Activated CD4-positive, alpha-beta T cell treated with anti-CD3 and anti-CD28 coated beads, Interleukin-2, amount 50 U/mL, for 16 hours (primary cell): ENCODE results near the gene CTRB1.
"Not testable (repeated sequence)": the region's sequence is repeated elsewhere in the genome, so short reads cannot be mapped to it uniquely, and the experiment has no call there.

ENCODE experiments used
- DNase-seq: peaks from one replicate; pipeline ENCODE4 v3.0.0-alpha.2; 2020

Gene CTRB1

DNA sequence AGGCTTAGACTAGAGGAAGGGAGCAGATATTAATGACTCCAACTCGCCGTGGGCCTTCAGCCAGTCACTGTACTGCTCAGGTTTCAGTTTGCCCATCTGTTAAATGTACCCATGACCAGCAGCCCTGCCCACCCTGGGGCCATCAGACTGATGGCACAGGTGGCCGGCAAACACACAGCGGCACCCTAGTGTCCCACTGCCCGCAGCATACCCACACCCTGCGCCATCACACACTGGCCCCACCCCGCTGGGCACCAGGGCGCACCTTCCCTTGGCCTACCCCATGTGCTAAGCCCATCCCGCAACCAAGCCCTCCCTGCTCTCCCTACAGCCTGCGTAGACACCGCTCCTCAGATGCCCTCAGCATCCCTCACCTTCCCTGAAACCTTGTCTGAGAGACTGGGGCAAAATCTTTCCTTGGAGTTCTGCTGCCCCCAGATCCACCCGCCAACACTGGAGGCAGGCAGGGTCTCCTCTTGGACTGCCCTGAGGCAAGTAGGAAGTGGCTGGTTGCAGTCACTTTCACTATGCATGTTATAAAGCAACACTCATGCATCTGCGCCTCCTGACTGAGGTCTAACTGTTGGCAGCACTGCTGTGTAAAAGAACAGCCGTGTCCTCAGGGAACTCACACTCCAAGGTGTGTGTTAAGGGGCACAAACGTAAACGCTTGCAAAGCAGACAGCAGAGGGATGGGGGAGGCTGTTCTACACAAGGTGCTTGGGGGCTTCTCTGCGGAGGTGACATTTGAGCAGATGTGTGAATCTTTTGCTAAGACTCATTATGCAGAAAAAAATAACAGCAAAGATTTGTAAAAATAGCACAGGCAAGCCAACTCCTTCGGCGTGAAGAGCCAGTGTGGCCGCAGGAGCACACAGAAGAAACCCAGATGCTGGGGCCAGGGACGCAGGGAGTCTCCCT lies 39.4 kb downstream of the CTRB1 start:
- no peak for DNase-seq

DNA sequence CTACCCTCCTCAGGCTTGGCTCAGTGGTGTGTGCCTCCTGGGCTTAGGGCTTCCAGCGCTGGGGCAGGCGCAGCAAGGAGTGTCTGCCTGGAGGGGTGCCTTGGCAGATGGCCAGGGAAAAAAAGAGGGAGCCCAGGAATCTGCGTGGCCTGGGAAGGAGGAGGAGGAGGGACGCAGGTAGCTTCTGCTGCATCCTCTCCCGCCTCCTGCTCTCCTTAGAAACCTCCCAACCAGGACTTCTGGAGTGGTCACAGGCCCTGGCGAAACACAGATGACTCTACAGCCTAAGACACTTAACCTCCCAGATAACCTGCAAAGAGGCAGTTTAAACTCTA lies 40.0 kb downstream of the CTRB1 start:
- DNase-seq: no peak

DNA sequence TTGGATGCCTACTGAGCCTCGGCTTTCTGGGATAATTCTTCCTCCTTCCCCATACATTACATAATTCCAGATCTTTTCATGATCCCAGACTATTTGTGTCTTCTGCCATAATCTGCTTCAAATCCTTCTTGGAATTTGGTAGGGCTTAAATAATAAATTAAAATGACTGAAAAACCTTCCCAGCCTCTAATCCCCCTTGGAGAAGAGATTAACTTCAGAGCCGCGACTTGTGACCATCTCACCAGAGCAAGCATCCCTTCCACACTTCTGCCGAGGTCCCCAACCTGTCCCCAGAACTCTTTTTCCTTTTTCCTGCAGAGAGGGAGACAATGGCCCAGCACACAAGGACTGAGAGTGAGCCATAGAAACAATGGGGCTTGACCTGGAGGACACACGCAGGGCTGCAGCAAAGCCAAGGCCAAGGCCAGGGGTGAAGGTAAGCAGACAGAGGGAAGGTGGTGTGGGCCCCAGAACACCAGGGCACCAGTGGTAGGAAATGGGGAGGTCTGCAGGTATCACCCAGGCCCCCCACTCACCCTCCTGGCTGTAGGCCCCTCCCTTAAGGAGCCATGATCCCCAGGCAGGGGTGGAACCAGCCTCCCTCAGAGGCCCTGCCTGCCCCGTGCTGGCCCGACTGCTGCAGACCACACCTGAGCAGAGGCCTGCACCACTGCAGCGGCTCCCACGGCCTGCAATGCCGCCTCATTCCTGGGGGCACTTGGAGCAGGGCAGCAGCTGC lies 42.2 kb downstream of the CTRB1 start:
- DNase-seq: no peak

DNA sequence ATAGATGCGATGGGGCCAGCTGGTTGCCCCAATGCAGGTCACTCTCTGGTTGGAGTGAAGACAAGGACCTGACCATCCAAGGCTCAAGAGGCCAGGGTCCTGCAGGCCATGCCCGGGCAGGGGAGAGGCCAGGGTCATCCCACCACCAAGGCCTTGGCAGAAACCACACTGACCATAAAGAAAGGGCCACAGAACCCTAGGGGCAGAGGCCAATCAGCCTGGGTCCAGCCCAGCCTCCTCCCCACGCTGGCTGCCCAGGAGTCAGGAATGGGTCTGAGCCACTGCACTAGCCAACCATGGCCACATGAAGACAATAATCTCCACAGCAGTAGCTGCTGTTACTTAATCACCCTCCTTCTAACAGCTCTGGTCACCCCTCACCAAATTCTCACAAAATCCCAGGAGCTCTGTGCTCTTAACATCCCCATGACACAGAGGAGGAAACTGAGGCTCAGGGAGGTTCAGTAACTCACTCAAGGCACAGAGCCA lies 42.8 kb downstream of the CTRB1 start:
- no peak for DNase-seq

DNA sequence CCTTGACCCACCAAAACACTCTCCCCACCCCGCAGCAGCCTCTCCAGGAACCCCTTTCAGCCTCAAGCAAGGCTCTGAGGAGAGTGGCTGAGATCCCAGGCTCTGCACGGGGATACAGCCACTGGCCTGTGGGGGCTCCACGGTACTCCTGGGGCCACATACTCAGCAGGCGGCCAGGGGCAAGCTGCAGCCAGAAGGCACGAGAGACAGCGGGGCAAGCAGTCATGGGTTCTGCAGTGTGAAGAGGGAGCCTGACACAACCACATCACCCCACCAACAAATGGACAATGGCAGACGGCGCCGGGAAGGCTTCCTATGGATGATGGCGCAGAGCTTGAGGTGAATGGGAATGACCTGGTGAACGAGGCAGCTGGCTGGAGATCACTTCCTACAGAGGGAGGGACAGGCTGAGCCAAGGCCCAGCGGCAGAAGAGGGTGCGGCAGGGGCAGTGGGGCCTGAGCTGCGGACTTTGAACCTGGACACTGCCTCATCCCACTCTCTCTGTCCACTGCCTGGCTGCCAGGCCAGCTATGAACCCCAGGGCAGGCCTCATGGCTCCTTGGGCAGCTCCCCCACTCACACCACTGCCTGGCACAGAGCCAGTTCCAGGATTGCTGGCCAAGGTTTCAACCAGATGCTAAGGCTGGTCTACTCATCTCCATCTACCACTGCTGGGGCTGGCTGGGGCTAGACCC lies 43.5 kb downstream of the CTRB1 start:
- no peak for DNase-seq

DNA sequence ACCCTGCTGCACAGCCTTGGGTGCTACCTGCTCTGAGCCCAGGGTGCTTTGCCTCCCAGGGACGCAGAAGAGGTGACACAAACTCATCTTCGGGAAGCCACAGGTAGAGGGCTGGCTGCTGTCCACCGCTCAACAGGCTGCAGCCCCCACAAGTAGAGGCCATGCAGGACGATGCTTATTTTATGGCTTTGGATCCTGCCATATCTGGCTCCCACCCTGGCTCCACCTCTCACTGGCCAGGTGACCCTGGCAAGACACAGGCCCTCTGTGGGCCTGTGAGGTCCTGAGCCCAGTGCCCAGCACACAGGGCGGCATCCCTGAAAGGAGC lies 44.0 kb downstream of the CTRB1 start:
- DNase-seq: no peak

DNA sequence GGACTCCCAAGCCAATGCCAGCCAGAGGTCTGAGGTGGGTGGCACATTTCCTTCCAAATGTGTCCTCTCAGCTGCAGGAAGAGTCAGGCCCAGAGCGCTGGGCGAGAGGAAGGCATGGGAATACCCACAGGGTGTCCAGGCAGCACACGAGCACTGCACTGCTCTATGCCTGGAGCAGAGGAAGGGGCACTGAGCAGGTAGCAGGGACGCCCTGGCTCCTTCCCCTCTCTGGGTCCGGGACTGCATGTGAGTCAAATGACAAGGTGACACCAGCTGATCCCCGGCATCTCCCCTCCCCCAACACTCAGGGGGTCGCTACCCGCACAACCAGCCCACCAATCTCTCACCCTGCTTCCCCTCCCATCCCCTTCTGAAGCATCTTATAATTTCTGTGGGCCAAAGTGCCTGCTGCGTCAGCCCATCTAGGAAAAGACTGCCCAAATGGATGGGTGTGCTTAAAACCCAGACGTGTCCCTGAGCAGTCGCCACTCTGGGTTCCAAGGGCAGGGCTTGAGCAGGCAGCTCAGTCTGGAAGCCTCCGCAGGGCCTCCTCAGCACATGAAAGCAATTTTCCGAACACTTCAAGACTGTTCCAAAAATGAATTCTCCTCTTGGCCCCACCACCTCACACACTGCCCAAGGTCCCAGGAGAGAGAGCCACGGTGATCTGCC lies 44.6 kb downstream of the CTRB1 start:
- no peak for DNase-seq

DNA sequence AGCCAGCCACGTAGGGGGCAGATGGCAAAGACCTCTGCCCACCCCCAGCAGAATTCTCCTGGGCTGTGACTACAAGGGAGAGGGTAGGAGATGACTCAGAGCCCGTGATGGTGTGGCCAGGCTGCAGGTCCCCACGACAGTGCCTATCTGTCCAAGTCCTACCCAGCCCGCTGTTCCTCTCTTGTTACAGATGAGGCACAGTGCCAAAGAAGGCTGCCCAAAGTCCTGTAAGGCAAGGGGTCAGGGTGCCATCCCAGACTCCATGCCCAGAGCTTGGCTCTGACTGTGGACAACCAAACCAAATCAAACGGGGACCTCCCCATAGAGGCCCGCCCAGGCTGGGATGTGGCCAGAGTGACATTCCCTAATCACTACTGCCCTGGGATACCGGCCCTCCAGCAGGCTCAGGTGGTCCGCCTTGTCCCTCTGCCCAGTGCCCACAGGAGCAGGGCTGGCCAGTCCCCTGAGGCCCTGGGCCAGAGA lies 45.2 kb downstream of the CTRB1 start:
- no peak for DNase-seq

DNA sequence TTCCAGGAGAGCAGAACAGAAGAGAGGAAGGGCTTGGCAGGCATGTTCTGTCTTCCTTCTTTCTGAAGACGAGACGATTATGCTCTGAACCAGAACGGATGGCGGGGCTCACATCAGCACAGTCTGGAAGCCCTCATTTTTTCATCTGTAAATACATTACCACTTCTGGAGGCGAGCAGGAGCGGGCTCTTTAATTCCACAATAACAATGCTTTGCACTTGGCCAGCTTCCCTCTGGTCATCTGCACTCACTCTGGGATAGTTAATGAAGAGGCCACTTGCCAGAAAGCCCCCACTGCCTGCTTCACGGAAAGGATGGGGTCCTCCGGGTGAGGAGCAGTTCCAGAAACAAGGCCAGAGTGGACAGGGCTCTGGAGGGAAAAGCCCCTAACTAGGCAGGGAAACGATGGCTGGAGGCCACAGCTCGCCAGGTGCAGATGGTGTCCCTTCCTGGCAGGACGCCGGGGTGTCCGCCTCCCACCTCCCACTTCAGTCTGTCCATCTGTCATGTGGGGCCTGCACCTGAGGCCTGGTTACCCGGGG lies 45.7 kb downstream of the CTRB1 start:
- DNase-seq: no peak

DNA sequence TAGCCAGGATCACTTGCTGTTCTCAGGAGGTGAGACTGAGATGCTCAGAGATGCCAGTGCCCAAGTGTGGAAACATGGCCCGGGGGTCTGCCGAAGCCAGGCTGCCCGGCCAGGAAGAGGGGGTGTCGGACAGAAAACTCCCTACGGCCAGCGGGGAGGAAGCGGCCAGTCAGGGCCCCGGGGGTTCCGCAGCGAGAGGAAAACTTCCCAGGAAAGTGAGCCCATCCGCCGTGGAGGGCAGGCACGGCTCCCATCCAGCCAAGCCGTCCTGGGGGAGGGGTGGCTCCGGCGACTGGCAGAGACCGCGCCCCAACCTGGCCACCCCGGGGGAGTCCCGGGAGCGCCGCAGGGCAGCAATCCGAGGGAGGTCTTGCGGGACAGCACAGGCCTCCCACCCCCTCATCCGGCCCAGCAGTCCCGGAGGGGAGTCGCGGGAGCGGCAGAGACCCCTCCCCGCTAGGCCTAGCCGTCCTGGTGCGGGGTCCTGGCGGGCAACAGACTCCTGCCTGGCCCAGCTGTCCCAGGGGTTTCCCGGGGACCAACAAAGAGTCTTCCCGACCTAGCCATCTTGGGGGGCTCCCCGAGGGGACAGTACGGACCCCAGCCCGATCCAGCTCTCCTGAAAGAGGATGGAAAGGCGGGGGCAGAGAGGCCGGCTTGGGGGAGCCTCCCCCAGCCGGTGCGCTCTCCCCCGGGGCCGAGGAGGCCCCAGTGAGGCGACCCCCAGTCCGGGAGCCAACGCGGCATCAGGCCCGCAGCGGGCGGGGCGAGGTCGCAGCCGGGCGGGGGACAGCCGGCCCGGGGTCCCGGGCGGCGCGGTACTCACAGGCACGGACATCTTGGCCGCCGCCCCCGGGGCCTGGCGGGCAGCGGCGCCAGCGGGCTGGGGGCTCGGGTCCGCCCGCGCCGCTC lies 46.5 kb downstream of the CTRB1 start:
- DNase-seq: no peak

DNA sequence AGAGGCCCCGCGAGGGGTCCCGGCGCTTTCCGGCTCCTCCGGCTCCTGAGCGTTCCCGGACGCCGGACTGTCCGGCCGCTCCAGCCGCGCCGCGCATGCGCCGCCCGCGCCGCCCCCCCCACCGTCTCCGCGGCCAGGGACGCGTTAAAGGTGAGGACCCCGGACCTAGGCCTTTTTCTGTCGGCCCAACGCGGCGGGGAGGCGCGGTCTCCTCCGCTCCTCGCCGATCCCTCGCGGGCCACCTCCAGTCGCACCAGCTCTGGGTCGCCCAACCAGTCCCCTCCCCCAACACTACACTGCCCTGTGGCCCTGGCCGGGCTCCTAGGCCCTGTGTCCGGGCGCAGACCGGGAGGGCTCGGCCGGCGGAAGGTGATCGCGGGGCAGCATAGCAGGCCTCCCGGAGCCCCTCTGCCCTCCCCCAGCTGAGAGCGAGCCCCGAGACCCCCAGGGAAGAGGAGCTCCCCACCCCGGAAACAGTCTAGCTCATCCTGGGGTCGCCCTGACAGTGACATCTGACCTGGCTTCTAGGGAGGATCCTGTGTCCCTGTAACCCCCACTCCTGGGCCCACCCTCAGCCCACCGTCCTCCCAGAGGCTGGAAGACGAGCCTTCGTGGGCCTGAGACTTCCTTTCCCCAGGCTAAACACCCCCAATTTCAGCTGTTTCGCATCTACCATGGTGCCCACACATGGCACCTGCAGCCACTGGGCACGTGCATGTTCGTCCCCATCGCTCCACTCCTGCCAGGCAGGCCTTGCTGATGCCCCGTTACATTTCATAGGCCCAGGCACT lies 47.3 kb downstream of the CTRB1 start:
- peak; percentile 14 for DNase-seq

DNA sequence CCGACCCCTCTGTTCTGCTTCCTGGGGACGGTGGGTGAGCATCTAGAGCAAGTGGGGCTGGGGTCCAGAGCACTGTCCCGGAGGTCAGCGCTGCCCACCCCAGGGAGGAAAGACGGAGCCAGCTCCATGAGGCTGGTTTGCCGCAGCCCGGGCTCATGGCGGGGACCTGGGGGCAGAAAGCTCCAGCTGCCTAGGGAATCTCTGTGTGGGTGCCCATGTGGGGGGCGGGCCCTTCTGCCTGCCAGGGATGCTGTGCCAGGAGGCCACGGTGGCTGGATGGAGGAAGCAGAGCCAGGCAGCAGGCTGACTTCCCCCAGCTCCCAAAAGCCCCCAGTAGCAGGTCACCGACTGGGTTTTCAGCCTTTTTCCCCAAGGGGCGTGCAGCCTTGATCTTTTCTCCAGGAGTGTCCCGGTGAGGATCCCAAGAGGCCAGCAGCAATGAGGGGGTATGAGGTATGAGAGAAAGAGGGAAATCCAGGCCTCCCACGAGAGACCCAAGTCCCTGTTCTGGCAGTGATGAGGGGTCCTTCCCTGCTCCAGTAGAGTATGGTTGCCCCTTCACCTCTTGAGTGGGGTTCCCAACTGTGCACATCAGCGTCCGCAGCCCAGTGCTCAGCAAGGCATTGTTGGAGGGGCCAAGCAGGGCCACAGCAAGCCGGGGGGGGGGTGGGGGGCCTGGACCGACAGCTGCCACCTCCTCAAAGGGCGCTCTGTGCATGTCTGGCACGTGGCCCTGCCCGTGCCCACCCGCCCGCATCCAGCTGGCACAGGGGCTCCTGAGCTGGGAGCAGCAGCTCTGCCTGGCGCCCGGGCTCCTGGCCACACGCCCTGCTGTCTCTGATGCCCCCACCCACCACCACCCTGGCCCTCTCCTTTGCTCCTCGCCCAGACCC lies 48.2 kb downstream of the CTRB1 start:
- DNase-seq: no peak

DNA sequence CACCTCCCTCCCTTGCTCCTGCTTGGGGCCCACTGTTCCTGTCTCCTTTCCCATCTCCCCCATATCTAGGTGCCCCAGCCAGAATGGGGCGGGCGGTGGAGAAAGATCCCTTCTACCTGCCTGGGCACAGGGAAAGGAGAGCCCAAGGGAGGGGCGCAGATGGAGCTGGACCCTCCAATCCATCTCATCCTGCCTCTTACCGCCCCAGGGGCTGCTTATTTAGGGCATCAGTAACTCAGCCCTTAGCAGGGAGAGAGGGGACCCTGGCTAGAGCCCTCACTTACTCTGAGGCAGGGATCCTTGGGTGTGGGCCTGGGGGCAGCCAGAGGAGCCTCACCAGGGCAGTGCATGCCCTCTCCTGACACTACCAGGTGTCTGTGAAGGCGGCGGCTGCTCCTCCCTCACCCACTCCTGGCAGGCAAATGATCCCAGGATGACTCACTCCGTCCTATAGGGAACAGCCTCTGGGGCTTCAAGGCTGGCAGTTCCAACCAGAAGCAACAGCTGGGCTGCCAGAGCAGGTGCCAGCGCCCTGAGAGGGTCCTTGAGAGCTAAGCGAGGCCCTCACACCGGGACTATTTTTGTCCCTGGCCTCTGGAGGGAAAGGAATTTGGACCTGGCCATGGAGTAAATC lies 49.0 kb downstream of the CTRB1 start:
- no peak for DNase-seq

DNA sequence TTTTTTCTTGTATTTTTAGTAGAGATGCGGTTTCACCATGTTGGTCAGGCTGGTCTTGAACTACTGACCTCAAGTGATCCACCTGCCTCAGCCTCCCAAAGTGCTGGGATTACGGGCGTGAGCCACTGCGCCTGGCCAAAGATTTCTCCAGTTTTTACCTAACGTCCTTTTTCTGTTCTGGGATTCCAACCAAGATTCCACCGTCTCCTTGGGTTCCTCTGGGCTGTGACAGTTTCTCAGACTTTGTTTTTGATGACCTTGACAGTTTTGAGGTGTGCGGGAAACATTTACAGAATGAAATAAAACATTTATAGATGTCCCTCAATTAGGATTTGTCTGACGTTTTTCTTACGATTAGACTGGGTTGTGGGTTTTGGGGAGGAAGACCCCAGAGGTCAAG lies 50.6 kb downstream of the CTRB1 start:
- not testable (repeated sequence) for DNase-seq

DNA sequence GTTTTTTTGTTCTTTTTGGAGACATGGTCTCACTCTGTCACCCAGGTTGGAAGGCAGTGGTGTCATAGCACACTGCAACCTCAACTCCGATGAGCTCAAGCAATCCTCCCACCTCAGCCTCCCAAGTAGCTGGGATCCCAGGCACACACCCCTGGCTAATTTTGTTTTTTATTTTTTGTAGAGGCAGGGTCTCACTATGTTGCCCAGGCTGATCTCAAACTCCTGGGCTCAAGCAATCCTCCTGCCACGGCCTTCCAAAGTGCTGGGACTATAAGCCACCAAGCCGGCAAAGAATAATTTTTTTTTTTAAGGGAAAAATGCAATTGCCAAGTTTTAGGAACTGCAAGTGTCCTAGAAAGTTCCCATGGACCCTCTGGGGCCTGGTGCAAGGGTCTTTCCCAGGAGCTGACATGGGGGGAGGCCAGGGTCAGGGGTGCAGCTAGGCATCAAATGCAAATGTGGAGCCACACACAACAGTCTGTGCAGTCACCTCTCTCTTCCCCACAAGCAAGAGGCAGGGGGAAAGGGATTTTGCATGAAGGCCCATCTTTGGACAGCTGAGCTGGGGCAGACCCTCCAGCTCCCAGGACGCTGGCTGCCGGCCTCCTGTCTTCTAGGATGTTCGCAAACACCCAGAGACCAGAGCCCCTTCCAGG lies 52.8 kb downstream of the CTRB1 start:
- no peak for DNase-seq

DNA sequence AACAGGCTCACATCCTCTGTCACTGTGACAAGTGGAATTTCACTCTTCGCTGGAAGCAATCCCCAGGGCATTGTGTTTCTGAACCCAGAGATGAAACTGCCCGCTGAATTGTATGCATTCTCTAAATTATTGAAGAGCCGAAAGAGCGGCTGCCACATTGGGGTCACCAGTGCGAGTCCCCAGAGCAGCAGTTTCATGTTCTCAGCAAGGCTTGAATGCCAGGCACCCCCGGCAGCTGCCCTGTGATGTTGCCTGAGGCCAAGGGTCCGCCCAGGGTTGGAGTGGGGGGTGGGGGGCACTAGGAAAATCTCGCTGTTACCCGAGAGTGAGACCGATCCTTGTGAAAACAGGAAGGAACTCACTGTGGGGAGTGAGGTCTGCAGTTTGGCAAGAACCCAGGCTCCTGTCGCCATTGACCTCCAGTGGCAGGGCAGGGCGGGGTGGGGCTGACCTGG lies 53.3 kb downstream of the CTRB1 start:
- DNase-seq: no peak

DNA sequence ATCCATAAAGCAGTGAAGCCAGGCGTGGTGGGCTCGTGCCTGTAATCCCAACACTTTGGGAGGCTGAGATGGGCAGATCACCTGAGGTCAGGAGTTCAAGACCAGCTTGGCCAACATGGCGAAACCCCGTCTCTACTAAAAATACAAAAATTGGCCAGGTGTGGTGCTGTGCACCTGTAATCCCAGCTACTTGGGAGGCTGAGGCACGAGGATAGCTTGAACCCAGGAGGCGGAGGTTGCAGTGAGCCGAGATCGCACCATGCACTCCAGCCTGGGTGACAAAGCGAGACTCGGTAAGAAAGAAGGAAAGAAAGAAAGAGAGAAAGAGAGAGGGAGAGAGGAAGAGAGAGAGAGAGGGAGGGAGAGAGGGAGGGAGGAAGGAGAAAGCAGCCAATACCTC lies 53.8 kb downstream of the CTRB1 start:
- not testable (repeated sequence) for DNase-seq
